Measurements from ENCODE around the gene EPHB1.

Gene EPHB1

GRCh38 chr3:134809427-134810051 lies 14.5 kb downstream of the EPHB1 start:
- no peak for DNase-seq (ENCODE audit: low spot score)

- DNase-seq (ENCODE audit: low spot score) = no peak
These were observed 15.0 kb downstream of the EPHB1 start for GRCh38 chr3:134810052-134810435.

DNA sequence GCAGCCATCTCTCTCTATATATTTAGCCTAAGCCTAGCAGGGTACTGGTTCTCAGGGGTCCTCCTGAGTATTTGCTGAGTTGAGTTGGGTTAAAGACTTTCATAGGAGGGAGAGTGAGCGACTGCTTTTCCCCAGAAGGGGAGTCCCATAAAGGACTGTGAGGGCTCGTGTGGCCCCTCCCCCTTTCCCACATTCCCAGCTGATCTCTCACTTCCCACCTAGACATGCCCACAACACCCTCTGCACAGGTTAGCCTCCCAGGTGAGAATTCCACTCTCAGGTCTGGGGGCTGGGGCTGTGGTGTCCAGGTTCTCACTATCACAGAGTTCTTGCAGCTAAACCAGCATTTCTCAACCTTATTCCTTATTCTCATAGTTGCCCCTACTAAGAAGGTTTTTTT lies 15.8 kb downstream of the EPHB1 start:
- DNase-seq (ENCODE audit: low spot score) = no peak

- no peak for DNase-seq (ENCODE audit: low spot score)
These were observed 18.6 kb downstream of the EPHB1 start for GRCh38 chr3:134813618-134814017.

- no peak for DNase-seq (ENCODE audit: low spot score)
These were observed 20.5 kb downstream of the EPHB1 start for GRCh38 chr3:134815519-134815918.

DNA sequence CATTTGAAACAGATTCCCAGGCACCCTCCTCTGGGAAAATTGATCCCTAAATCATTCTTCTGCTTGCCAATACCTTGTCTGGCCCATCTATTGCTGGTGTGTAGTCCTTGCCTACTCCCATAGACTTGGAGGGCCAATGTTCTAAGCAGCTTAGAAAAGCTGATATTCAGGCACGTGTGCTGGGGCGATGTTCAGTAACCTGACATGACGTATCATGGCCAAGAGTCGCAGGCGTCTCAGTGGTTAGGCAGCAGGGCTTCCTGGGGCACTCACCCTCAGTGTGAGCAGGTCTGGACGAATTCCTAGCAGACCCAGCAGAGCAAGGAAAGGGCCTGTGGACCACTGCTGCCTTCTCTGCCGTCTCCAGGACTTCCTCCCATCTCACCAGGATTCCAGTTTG lies 21.6 kb downstream of the EPHB1 start:
- DNase-seq (ENCODE audit: low spot score) = no peak

GRCh38 chr3:134817297-134817696 lies 22.2 kb downstream of the EPHB1 start:
- no peak for DNase-seq (ENCODE audit: low spot score)

GRCh38 chr3:134820994-134821393 lies 25.9 kb downstream of the EPHB1 start:
- no peak for DNase-seq (ENCODE audit: low spot score)

- no peak for DNase-seq (ENCODE audit: low spot score)
These were observed 27.0 kb downstream of the EPHB1 start for GRCh38 chr3:134822090-134822489.

DNA sequence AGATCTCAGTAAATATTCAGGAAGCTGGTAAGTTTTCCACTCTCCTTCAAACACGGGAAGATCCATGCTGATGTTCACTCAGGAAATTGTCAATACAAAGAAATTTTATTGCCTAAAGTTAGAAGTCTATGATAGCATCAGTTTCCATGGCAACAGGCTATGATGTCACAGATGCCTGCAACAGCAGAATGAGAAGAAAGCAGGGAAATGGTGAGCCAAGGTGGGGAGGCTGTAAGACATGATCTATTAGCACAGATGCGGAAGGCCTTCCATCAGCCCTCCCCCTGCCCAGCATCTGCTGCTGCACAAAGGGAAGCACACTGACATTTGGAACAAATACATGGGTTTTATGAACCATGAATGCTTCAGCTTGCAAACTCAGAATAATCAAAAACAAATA lies 28.6 kb downstream of the EPHB1 start:
- DNase-seq (ENCODE audit: low spot score) = no peak

DNA sequence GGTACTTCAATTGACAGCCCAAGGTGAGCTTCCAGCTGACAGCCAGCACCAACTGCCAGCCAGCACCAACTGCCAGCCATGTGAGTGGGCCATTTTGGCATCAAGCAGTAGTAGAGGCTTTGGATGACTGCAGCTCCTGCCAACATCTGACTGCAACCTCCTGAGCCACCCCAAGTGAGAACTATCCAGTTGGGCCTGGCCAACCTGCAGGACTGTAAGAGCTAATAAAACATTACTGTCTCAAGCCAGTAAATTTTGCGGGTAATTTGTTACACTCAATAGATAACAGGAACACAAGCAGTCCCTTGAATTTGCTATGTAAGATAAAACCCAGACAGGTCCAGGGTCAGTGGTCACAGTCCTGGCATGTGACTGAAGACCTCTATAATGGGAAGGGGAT lies 29.7 kb downstream of the EPHB1 start:
- DNase-seq (ENCODE audit: low spot score) = no peak

DNA sequence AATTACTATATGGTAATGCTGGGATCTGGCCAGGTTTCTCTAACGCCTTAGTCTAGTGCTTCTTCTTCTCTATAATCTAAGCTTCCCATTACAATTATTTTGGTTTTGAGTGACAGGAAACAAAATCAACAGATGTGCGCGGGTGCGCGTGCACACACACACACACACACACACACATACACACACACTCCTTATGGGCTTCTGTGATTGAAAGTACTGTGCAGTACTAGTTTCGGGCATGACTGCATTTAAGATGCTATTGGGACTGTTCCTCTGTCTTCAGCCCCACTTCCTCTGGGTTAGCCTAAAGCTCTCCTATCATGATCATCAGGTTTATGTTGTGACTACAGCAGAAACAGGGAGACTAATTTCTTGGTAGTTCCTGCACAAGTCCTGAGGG lies 32.2 kb downstream of the EPHB1 start:
- DNase-seq (ENCODE audit: low spot score) = no peak

DNA sequence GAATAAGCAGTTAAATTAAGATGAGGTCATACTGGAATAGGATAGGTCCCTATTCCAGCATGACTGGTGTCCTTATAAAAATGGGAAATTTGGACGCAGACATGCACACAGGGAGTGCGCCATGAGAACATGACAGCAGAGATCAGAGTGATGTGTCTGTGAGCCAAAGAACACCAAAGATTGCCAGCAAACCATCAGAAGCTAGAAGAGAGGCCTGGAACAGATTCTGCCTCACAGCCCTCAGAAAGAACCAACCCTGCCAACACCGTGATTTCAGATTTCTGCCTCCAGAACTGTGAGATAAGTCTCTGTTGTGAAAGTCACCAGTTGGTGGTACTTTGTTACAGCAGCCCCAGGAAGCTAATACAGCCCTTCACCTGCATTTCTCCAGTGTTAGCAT lies 34.7 kb downstream of the EPHB1 start:
- DNase-seq (ENCODE audit: low spot score) = no peak

- DNase-seq (ENCODE audit: low spot score) = no peak
These were observed 37.5 kb downstream of the EPHB1 start for GRCh38 chr3:134832585-134832984.

DNA sequence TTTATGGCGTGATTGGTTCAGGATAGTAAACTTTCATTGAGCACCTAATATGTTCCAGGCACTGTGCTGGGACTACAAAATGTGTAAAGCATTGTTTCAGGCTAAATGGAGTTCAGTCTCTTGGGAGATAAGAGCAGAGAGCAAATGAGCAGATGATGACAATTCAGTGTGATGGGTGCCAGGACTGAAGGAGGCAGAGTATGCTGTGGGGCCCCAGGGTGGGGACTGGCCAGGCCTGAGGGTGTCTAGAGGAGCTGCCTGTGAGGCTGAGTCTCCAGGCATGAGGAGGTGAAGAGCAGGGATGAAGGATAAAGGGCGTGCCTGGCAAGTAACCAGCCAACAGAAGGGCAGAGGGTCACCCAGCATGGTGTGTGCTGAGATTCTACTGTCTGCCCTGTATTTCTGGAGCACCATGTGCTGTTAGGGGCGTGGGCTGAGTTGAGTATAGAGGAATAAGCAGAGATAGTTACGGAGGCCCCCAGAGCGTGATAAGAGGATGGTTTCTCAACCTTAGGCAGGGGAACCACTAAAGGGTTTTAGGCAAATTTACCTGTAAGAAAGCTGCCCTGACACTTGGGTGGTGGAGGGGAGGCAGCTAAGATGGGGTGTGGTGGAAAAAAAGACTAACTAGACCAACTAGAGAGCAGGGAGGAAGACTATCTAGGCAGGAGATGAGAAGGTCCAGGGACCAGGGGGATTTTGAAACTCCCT lies 38.5 kb downstream of the EPHB1 start:
- DNase-seq (ENCODE audit: low spot score) = no peak

GRCh38 chr3:134836921-134837320 lies 41.9 kb downstream of the EPHB1 start:
- no peak for DNase-seq (ENCODE audit: low spot score)

DNA sequence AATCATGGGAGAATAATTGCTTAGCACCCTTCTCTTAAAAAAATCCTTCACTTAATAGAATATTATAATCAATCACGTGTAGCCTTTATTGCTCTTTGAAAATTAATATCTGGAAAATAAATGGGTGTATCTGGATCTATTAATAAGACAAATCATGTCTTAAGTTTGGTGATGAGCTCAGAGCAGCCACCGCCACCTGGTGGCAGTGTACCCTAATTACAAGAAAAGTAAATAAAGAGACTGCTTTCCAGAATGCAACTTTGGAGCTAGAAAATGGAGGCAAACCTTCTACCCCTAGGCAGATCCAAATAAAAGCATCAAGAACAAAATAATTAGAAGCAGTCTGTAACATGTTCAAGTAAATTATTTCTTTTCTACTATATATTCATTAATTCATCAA lies 43.5 kb downstream of the EPHB1 start:
- peak; percentile 21 for DNase-seq (ENCODE audit: low spot score)

- DNase-seq (ENCODE audit: low spot score) = no peak
These were observed 44.4 kb downstream of the EPHB1 start for GRCh38 chr3:134839422-134839821.

DNA sequence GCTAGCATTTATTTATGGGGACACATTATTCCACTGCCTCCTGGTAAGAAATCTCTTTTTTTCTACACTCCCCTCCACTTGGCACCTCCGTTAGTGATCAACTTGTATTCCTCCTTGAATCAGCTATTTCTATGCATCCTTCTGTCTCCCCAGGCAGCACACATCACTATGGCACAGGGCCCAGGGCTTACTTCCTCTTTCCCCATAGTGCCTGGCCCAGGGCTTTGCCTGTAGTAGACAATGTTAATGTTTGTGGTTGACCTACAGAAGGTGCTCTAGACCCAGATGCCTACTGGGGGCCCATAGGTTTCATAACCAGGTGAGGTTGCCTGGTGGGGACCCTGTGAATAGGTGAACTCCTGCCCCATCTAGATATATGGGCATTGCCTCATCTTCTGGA lies 44.9 kb downstream of the EPHB1 start:
- DNase-seq (ENCODE audit: low spot score) = no peak

GRCh38 chr3:134840459-134840858 lies 45.4 kb downstream of the EPHB1 start:
- no peak for DNase-seq (ENCODE audit: low spot score)

DNA sequence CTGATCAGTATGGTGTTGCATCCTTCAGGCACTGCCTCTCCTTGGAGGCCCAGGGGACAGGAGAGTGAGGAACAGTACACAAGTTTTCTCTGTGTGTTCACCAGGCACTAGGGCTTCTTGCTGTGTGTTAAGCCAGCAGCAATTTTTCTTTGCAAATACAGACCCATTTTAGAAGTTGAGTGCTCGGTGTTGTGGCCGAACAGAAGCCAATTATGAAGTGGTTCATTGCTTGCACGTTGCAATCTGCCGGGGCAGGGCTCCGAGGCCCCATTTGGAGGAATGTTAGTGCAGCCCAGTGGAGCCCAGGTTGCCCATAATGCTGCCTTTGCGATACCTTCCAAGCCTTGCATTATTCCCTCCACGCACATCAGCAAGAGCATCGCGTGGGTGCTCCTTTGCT lies 51.0 kb downstream of the EPHB1 start:
- no peak for DNase-seq (ENCODE audit: low spot score)

GRCh38 chr3:134846911-134847317 lies 51.9 kb downstream of the EPHB1 start:
- no peak for DNase-seq (ENCODE audit: low spot score)

- no peak for DNase-seq (ENCODE audit: low spot score)
These were observed 52.3 kb downstream of the EPHB1 start for GRCh38 chr3:134847349-134847748.

DNA sequence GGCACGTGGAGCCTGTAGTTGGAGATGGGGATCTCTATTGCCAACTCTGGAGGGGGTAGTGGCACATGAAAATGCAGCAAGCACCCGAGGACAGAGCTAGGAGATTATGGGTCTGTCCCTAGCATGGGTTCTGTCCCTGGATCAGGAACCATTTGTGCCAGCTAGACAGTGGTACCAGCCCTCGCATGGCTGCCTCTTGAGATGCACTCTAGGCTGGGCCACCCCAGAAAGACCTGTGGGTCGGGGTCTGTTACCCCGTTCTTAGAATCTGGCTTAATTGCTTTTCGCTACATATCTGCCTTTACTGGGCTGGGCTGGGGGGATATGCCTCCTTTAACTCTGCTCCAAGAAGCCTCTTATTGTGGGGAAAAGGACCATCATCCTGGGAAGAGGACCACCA lies 54.5 kb downstream of the EPHB1 start:
- DNase-seq (ENCODE audit: low spot score) = no peak
